ENCODE data around the gene FANCC. TPM values are rescaled to one million over a fixed set of nuclear protein-coding genes. Genes with fewer than 3 reads are reported as not detected.

FANCC gene
- total RNA-seq, 2 experiments from 2014 or later, result 5.7 to 6.3 TPM

DNA sequence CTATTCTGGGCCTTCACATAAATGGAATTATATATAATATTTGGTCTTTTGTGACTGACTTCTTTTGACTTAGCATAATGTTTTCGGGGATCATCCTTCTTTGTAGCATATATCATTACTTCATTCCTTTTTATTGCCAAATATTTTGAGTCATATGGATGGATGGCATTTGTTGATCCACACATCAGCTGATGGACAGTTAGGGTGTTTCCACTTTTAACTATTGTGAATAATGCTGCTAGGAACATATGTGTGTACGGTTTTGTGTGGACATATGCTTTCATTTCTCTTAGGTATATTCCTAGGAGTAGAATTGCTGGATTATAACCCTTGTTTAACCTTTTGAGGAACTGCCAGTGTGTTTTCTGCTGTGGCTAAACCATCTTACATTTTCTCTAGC is 249.6 kb downstream of the FANCC start:
- ATAC-seq (ENCODE audit: poor library complexity) (no peak), DNase-seq (no peak)
- H3K4me3 Mint-ChIP-seq, result no peak overlapping the region
- intact Hi-C loops (cut with DNase I, micrococcal nuclease), result no loop called here
- H3K4me1 Mint-ChIP-seq (ENCODE audit: low read depth), result no peaks in the 10 kb centered on the region
- Histone ChIP-seq H3K4me1 (ENCODE audit: insufficient read depth, low read length) (no peaks in the 10 kb centered on the region), H3K9me3 (ENCODE audit: control insufficient read depth in 1 of 2, insufficient read depth in 1 of 2, low read length in 2 of 2) (no peaks in the 10 kb centered on the region), H3K36me3 (ENCODE audit: insufficient read depth, low read length) (no peaks in the 10 kb centered on the region), H3K27ac (ENCODE audit: low read depth in 1 of 2, low read length in 2 of 2) (no peak overlapping the region), H3K27me3 (ENCODE audit: control insufficient read depth in 1 of 2, insufficient read depth in 2 of 2, low read length in 2 of 2) (no peaks in the 10 kb centered on the region), H3K4me3 (ENCODE audit: low read length) (no peak overlapping the region)
- H3K36me3 Mint-ChIP-seq (ENCODE audit: low read depth), result no peaks in the 10 kb centered on the region
- ChIA-PET POLR2A (no interaction called here), CTCF (no interaction called here)
- no peaks in the 10 kb centered on the region for H3K27me3 Mint-ChIP-seq
- no peaks in the 10 kb centered on the region for H3K9me3 Mint-ChIP-seq
- H3K27ac Mint-ChIP-seq, result no peak overlapping the region
- TF ChIP-seq, protein P1, sequence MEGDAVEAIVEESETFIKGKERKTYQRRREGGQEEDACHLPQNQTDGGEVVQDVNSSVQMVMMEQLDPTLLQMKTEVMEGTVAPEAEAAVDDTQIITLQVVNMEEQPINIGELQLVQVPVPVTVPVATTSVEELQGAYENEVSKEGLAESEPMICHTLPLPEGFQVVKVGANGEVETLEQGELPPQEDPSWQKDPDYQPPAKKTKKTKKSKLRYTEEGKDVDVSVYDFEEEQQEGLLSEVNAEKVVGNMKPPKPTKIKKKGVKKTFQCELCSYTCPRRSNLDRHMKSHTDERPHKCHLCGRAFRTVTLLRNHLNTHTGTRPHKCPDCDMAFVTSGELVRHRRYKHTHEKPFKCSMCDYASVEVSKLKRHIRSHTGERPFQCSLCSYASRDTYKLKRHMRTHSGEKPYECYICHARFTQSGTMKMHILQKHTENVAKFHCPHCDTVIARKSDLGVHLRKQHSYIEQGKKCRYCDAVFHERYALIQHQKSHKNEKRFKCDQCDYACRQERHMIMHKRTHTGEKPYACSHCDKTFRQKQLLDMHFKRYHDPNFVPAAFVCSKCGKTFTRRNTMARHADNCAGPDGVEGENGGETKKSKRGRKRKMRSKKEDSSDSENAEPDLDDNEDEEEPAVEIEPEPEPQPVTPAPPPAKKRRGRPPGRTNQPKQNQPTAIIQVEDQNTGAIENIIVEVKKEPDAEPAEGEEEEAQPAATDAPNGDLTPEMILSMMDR (IDR thresholded peaks at IDR 0.05), result no peak

DNA sequence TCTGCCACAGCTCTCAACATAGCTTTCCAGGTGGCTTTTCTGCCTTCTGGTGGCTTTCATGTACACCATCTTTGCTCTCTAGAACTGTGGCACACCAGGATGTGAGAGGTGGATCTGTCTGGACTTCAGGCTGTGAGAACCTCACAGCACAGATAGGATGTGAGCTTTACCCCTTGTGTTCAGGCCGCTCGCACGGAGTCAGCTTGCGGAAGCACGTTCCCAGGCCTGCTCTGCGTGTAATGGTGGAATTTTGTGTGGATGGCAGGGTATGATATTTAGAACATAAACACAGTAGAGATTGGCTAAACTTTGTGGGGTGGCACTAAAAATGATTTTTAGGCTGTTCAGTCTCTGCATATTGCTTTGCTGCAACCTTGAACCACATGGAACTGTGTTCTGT is 250.5 kb downstream of the FANCC start:
- no peak overlapping the region for H3K27ac ChIP-seq (ENCODE audit: low read depth in 1 of 2, low read length in 2 of 2)
- ChIA-PET POLR2A (no interaction called here), CTCF (no interaction called here)
- no peaks in the 10 kb centered on the region for H3K9me3 ChIP-seq (ENCODE audit: control insufficient read depth in 1 of 2, insufficient read depth in 1 of 2, low read length in 2 of 2)
- no peak overlapping the region for H3K4me3 Mint-ChIP-seq
- TF ChIP-seq, protein P1 (IDR thresholded peaks at IDR 0.05), result no peak
- no peaks in the 10 kb centered on the region for H3K36me3 Mint-ChIP-seq (ENCODE audit: low read depth)
- H3K27me3 ChIP-seq (ENCODE audit: control insufficient read depth in 1 of 2, insufficient read depth in 2 of 2, low read length in 2 of 2), result no peaks in the 10 kb centered on the region
- H3K27me3 Mint-ChIP-seq, result no peaks in the 10 kb centered on the region
- no peaks in the 10 kb centered on the region for H3K4me1 Mint-ChIP-seq (ENCODE audit: low read depth)
- H3K27ac Mint-ChIP-seq, result no peak overlapping the region
- intact Hi-C loops (cut with DNase I, micrococcal nuclease), result no loop called here
- H3K4me3 ChIP-seq (ENCODE audit: low read length), result no peak overlapping the region
- H3K4me1 ChIP-seq (ENCODE audit: insufficient read depth, low read length), result no peaks in the 10 kb centered on the region
- ATAC-seq (ENCODE audit: poor library complexity), result no peak
- no peaks in the 10 kb centered on the region for H3K36me3 ChIP-seq (ENCODE audit: insufficient read depth, low read length)
- H3K9me3 Mint-ChIP-seq, result no peaks in the 10 kb centered on the region
- DNase-seq, result no peak

DNA sequence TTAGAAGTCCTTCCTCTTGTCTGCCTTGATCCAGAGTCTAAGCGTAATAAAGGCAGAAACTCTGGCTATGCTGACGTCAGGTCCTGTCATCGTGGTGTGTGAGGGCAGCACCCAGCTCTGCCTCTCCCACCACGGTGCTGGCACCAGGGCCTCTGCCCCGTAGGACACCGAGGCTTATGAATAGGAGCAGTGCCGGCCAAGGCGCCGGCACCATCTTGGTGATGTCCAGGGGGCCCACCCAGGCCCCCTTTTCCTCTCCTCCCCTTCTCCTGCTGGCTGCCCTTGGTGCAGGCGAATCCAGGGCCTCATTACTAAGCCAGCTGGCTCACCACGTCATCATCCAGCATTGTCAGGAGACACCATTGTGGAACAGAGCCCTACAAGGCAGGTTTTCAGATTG is 252.3 kb downstream of the FANCC start:
- no peaks in the 10 kb centered on the region for H3K36me3 Mint-ChIP-seq (ENCODE audit: low read depth)
- intact Hi-C loops (cut with DNase I, micrococcal nuclease), result no loop called here
- ChIA-PET CTCF (no interaction called here), POLR2A (no interaction called here)
- no peaks in the 10 kb centered on the region for H3K9me3 Mint-ChIP-seq
- H3K27me3 ChIP-seq (ENCODE audit: control insufficient read depth in 1 of 2, insufficient read depth in 2 of 2, low read length in 2 of 2), result no peaks in the 10 kb centered on the region
- H3K4me3 ChIP-seq (ENCODE audit: low read length), result no peak overlapping the region
- H3K27ac Mint-ChIP-seq, result no peak overlapping the region
- no peaks in the 10 kb centered on the region for H3K4me1 ChIP-seq (ENCODE audit: insufficient read depth, low read length)
- TF ChIP-seq, protein P1 (IDR thresholded peaks at IDR 0.05), result no peak
- no peaks in the 10 kb centered on the region for H3K27me3 Mint-ChIP-seq
- no peak for DNase-seq
- H3K4me1 Mint-ChIP-seq (ENCODE audit: low read depth), result no peaks in the 10 kb centered on the region
- ATAC-seq (ENCODE audit: poor library complexity), result no peak
- H3K4me3 Mint-ChIP-seq, result no peak overlapping the region
- H3K9me3 ChIP-seq (ENCODE audit: control insufficient read depth in 1 of 2, insufficient read depth in 1 of 2, low read length in 2 of 2), result no peaks in the 10 kb centered on the region
- H3K27ac ChIP-seq (ENCODE audit: low read depth in 1 of 2, low read length in 2 of 2), result no peak overlapping the region
- H3K36me3 ChIP-seq (ENCODE audit: insufficient read depth, low read length), result no peaks in the 10 kb centered on the region
